ENCODE data around the gene FTCD.

DNA sequence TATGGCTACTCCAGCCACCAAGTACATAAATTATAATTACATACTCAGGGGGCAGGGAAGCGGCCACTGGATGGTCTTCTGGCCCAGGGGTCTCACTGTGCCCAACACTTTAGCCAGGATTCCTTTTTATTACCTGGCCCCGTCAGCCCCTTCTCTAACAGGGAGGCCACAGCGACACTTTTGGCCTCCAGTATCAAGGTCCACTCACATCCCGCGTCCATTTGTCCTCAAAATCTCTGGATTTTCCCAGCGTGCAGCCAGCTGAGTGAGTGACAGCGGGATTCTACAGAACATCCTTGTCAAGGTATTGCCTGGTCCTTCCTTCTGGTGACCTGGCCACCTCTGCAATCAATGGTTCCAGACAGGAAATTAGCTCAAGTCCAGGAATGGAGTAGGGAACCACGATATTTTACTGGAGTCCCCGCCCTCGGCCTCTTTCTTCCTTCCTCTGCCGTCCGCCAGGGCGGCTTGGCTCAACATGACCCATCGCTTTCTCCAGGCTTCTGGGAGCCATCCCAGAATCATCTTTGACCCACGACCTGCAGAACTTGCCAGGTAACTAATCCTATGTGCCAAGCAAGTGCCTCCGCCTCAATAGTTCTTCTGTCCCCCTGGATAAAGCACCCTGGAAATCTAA, 60.2 kb downstream of the FTCD start:
- no peak for TF ChIP-seq YY1 (IDR thresholded peaks at IDR 0.05; ENCODE audit: low read depth, low read length)
- TF ChIP-seq SIN3A (conservative IDR thresholded peaks at IDR 0.05 in 1 of 2, IDR thresholded peaks at IDR 0.05 in 1 of 2; ENCODE audit: low read depth in 1 of 2, low read length in 2 of 2): no peak

Data from H1 (cell line).